Measurements from ENCODE around the gene PARP3. TPM values are rescaled to one million over a fixed set of nuclear protein-coding genes. Genes with fewer than 3 reads are reported as not detected.

PARP3 gene
- total RNA-seq, 1 donor from 2014 or later, result 7.9 TPM

- TF ChIP-seq, protein P1, sequence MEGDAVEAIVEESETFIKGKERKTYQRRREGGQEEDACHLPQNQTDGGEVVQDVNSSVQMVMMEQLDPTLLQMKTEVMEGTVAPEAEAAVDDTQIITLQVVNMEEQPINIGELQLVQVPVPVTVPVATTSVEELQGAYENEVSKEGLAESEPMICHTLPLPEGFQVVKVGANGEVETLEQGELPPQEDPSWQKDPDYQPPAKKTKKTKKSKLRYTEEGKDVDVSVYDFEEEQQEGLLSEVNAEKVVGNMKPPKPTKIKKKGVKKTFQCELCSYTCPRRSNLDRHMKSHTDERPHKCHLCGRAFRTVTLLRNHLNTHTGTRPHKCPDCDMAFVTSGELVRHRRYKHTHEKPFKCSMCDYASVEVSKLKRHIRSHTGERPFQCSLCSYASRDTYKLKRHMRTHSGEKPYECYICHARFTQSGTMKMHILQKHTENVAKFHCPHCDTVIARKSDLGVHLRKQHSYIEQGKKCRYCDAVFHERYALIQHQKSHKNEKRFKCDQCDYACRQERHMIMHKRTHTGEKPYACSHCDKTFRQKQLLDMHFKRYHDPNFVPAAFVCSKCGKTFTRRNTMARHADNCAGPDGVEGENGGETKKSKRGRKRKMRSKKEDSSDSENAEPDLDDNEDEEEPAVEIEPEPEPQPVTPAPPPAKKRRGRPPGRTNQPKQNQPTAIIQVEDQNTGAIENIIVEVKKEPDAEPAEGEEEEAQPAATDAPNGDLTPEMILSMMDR (IDR thresholded peaks at IDR 0.05; ENCODE audit: unreplicated experiment), result no peak
- DNase-seq (ENCODE audit: low spot score, unreplicated experiment), result no peak
- H3K27me3 Mint-ChIP-seq, result no peaks in the 10 kb centered on the region
- no peak overlapping the region for H3K4me3 Mint-ChIP-seq (ENCODE audit: low read depth)
- H3K4me1 Mint-ChIP-seq (ENCODE audit: low read depth), result no peaks in the 10 kb centered on the region
- H3K27ac Mint-ChIP-seq, result no peak overlapping the region
- H3K9me3 Mint-ChIP-seq (ENCODE audit: low read depth), result no peaks in the 10 kb centered on the region
- H3K36me3 Mint-ChIP-seq (ENCODE audit: insufficient read depth), result peaks cover 5% of the 10 kb centered on the region
Observed at GRCh38 chr3:51932471-51933370, 9.4 kb upstream of the PARP3 start.

GRCh38 chr3:51933471-51934138 is 8.6 kb upstream of the PARP3 start:
- H3K9me3 Mint-ChIP-seq (ENCODE audit: low read depth), result no peaks in the 10 kb centered on the region
- no peak overlapping the region for H3K27ac Mint-ChIP-seq
- H3K4me1 Mint-ChIP-seq (ENCODE audit: low read depth), result no peaks in the 10 kb centered on the region
- no peak overlapping the region for H3K4me3 Mint-ChIP-seq (ENCODE audit: low read depth)
- TF ChIP-seq, protein P1 (IDR thresholded peaks at IDR 0.05; ENCODE audit: unreplicated experiment), result no peak
- H3K36me3 Mint-ChIP-seq (ENCODE audit: insufficient read depth), result peaks cover 7% of the 10 kb centered on the region
- no peak for DNase-seq (ENCODE audit: low spot score, unreplicated experiment)
- no peaks in the 10 kb centered on the region for H3K27me3 Mint-ChIP-seq

- no peak for DNase-seq (ENCODE audit: low spot score, unreplicated experiment)
- no peaks in the 10 kb centered on the region for H3K9me3 Mint-ChIP-seq (ENCODE audit: low read depth)
- H3K27me3 Mint-ChIP-seq, result no peaks in the 10 kb centered on the region
- TF ChIP-seq, protein P1 (IDR thresholded peaks at IDR 0.05; ENCODE audit: unreplicated experiment), result no peak
- no peak overlapping the region for H3K4me3 Mint-ChIP-seq (ENCODE audit: low read depth)
- no peaks in the 10 kb centered on the region for H3K4me1 Mint-ChIP-seq (ENCODE audit: low read depth)
- H3K36me3 Mint-ChIP-seq (ENCODE audit: insufficient read depth), result peaks cover 7% of the 10 kb centered on the region
- H3K27ac Mint-ChIP-seq, result no peak overlapping the region
Observed at GRCh38 chr3:51934139-51934850, 7.9 kb upstream of the PARP3 start.

DNA sequence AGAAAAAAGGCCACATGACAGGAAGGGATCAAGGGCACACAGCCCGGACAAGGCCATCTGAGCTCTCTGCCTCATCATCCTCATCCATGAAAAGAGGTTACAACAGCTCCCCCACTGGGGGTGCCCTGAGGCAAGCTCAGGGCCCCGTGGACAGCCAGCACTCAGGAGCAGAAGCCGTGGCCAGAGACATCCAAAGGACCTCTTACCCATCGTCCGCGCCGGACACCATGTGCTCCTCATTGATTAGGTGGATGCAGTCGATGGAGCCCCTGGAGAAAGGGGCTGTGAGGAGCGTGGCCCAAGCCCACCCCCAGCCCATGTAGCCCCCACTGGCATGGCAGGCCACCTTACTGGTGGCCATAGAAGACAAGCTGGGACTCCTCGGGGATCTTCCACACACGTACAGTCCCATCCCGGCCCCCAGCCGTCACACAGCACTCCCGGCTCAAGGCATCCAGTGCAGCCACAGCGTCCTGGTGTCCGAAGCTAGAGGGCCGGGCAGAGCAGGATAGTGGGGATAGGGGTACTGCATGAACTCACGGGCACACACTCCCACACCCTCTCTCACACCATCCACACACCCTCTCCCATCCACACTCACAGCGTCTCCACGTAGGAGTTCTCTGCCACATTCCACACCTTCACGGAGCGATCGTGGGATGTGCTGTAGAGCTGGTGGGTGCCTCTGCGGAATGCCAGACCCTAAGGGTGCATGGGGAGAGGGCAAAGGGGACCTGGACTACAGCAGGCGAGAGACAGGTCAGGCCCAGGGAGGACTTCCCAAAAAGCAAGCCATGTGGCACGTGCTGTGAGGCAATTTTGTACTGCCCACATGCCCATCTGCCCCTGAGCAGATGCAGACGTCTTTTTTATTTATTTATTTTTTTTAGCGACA is 6.9 kb upstream of the PARP3 start:
- Mint-ChIP-seq H3K9me3 (ENCODE audit: low read depth) (no peaks in the 10 kb centered on the region), H3K4me3 (ENCODE audit: low read depth) (no peak overlapping the region), H3K27me3 (no peaks in the 10 kb centered on the region), H3K4me1 (ENCODE audit: low read depth) (no peaks in the 10 kb centered on the region), H3K36me3 (ENCODE audit: insufficient read depth) (peaks cover 7% of the 10 kb centered on the region), H3K27ac (no peak overlapping the region)
- TF ChIP-seq, protein P1 (IDR thresholded peaks at IDR 0.05; ENCODE audit: unreplicated experiment), result no peak
- no peak for DNase-seq (ENCODE audit: low spot score, unreplicated experiment)

Measured in progenitor cell of endocrine pancreas (in vitro differentiated cells).